Neural progenitor cell (in vitro differentiated cells): ENCODE data around the gene SEC16A.

Source experiments
- EZH2 ChIP-seq: fragments of 200-600 bp; sonication (generic); IDR thresholded peaks from 2 replicates; pipeline ENCODE4 v1.6.1; 2017; ENCODE audit warnings: antibody characterized with exemption, mild to moderate bottlenecking, moderate library complexity
- EZH2phosphoT487 ChIP-seq: fragments of 200-600 bp; sonication (generic); IDR thresholded peaks from 2 replicates; pipeline ENCODE4 v1.6.1; 2017; ENCODE audit warnings: antibody characterized with exemption
- TF ChIP-seq, protein P1 (sequence below): fragments of 200-600 bp; sonication (generic); IDR thresholded peaks from 2 replicates; pipeline ENCODE4 v1.5.1; 2017; ENCODE audit warnings: antibody characterized with exemption, mild to moderate bottlenecking

DNA sequence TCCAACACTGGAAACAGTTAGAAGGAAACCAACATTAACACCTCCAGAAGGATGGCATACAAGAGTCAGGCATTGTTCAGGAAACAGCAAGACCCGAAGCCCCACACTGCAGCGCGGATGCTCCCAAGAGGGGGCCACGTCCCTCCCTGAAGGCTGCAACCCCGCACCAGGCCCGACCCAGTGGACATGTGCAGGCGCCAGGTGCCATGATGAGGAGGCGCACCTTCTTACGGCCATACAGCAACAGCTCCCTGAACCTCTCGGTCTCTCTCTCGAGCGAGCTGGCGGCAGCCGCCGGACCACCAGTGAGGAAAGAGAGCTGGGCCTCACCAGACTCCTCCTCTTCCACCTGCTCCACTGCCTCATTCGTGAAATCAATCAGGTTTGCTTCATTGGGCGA, 20.2 kb downstream of the SEC16A start:
- TF ChIP-seq, protein P1, sequence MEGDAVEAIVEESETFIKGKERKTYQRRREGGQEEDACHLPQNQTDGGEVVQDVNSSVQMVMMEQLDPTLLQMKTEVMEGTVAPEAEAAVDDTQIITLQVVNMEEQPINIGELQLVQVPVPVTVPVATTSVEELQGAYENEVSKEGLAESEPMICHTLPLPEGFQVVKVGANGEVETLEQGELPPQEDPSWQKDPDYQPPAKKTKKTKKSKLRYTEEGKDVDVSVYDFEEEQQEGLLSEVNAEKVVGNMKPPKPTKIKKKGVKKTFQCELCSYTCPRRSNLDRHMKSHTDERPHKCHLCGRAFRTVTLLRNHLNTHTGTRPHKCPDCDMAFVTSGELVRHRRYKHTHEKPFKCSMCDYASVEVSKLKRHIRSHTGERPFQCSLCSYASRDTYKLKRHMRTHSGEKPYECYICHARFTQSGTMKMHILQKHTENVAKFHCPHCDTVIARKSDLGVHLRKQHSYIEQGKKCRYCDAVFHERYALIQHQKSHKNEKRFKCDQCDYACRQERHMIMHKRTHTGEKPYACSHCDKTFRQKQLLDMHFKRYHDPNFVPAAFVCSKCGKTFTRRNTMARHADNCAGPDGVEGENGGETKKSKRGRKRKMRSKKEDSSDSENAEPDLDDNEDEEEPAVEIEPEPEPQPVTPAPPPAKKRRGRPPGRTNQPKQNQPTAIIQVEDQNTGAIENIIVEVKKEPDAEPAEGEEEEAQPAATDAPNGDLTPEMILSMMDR, result no peak
- TF ChIP-seq EZH2phosphoT487 (no peak), EZH2 (no peak)
